ENCODE results near the gene GULP1.

GULP1 gene

DNA sequence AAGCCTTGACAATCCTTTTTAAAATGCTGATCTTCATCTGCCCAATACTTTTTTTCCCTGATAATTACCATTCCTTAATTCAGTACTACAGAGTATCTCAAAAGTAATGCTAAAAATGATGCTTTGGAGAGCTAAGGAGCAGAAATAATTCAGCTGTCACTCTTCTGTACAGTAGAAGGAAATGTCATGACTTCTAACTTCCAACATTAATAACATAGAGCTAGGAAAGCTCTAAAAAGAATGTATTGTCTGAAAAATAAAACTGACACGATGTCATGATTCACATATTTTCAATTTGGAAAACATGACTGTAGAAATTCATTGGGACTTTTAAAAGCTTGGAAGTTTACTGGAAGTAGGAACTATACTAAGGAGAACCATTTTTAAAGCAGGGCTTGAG lies 212.3 kb downstream of the GULP1 start:
- DNase-seq (ENCODE audit: insufficient read length, low spot score) (no peak), FAIRE-seq (no peak)
- TF ChIP-seq, protein P1, sequence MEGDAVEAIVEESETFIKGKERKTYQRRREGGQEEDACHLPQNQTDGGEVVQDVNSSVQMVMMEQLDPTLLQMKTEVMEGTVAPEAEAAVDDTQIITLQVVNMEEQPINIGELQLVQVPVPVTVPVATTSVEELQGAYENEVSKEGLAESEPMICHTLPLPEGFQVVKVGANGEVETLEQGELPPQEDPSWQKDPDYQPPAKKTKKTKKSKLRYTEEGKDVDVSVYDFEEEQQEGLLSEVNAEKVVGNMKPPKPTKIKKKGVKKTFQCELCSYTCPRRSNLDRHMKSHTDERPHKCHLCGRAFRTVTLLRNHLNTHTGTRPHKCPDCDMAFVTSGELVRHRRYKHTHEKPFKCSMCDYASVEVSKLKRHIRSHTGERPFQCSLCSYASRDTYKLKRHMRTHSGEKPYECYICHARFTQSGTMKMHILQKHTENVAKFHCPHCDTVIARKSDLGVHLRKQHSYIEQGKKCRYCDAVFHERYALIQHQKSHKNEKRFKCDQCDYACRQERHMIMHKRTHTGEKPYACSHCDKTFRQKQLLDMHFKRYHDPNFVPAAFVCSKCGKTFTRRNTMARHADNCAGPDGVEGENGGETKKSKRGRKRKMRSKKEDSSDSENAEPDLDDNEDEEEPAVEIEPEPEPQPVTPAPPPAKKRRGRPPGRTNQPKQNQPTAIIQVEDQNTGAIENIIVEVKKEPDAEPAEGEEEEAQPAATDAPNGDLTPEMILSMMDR (IDR thresholded peaks at IDR 0.05; ENCODE audit: insufficient read depth, missing control alignments) = no peak

DNA sequence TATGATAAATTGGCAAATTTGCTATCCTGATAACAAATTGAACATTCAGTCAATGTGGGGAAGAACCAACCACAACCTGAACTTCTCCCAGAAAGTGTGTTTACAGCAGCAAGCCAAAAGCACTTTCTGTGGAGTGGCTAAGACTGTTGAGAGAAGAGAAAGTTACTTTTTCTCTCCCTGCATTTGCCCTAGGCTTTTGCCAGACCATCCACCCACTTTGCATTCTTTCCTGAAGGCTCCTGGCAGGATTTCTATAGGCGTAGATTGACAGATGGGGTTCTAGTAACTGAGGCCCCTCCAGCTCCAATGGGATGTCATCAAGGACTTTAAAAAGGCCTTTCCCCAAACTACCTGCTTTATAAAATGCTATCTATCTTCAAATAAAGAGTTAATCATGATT lies 215.2 kb downstream of the GULP1 start:
- TF ChIP-seq, protein P1 (IDR thresholded peaks at IDR 0.05; ENCODE audit: insufficient read depth, missing control alignments) = no peak
- FAIRE-seq (no peak), DNase-seq (ENCODE audit: insufficient read length, low spot score) (no peak)

DNA sequence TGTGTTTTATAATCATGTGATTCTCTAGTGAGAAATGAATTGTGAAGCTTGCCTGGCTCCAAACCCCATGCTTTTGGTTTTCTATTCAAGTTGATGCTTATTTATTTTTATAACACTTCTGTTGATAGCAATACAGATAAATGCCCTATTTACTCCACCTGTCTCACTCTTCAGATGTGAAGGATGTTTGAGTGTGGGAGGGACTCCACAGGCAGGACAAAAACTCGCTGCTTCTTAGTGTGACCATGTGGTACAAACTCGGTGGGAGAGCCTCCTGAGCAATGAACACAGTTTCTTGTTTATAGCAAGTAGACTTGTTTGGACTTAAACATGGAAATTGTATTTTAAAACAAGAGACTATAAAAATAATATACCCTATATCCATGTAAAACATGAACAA lies 219.7 kb downstream of the GULP1 start:
- TF ChIP-seq, protein P1 (IDR thresholded peaks at IDR 0.05; ENCODE audit: insufficient read depth, missing control alignments) = no peak
- FAIRE-seq (no peak), DNase-seq (ENCODE audit: insufficient read length, low spot score) (no peak)

DNA sequence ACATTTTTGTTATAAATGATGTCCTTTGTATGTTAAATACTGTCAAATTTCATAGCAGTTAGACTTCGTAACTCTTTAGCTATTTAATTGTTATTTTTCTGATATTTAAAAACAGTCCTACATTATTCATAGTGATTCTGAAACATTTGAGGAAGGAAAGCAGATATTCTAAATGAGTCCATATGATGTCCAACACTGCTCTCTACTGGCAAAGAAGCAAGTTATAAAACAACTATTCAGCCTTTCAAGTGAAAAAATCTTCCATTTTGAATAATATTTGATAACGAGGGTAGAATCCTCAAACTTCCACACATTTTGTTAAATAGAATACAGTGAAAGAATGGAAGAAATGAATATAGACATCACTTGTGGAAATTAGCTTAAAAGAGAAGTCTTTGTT lies 220.8 kb downstream of the GULP1 start:
- FAIRE-seq = peak; percentile 72
- TF ChIP-seq, protein P1 (IDR thresholded peaks at IDR 0.05; ENCODE audit: insufficient read depth, missing control alignments) = peak; percentile 74
- DNase-seq (ENCODE audit: insufficient read length, low spot score) = no peak

DNA sequence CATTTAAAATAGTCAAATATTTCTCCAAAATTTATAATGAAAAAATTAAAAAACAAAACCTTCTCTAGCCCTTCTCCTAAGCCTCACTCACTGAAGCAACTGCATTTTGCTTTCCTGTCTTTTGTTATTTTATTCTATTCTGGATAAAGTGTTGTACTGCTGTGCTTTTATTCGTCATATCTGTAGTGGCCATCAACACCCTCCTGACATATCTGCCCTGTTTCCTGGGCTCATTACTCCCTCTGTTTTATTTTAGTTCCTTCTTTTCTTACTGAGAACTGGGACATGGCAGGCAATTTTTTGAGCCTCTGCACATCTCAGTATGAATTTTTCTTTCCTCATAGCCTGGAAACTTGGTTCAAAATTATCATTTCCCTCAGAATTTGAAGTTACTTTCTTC lies 224.2 kb downstream of the GULP1 start:
- DNase-seq (ENCODE audit: insufficient read length, low spot score) = no peak
- no peak for FAIRE-seq
- TF ChIP-seq, protein P1 (IDR thresholded peaks at IDR 0.05; ENCODE audit: insufficient read depth, missing control alignments) = no peak

DNA sequence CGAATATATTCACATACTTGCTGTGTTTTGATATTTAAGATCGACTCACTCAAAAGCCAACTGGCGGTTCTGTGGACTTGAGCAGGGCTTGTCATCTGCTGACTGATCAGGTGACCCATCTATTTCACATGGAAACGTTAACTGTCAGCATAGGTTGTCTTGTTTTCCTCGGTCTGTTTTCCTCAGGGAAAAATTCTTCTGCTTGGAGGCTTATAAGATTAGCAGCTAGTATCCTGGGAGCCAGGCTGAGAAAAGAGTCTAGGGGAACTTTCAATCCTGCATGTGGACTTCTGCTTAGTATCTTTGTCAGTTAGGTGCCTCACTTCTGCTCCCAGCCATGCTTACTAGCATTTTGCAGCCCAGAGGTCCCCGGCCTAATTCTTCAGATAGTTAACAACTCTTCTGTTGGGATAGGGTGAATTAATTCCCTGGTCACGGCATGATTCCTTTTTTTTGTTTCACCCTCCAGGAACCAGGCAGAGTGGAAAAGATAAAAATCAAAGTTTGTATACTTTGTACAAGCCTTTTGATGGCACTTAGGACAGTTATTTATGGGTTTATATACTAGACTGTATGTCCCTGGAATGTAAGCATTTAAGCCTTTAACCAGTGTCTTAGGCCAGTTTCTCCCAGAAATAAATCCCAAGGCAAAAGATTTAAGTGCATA lies 226.0 kb downstream of the GULP1 start:
- no peak for FAIRE-seq
- no peak for DNase-seq (ENCODE audit: insufficient read length, low spot score)
- TF ChIP-seq, protein P1 (IDR thresholded peaks at IDR 0.05; ENCODE audit: insufficient read depth, missing control alignments) = no peak

DNA sequence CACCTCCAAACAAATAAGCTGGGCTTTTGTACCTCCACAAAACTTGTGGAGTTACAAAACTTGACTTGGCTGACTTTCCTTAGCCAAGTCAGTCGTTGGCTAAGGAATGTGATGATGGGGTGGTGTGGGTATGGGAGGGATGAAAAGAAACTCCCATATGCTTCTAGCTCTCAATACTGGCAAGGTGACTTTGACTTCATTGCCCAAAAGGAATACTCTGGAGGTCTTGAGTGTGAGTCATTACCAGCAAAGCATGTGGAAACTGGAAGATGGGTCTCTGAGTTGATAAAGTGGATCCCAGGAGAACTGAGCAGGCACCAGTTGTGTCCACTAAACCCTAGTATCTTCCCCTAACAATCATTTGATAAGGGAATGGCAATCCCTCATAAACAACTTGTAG lies 226.7 kb downstream of the GULP1 start:
- FAIRE-seq (no peak), DNase-seq (ENCODE audit: insufficient read length, low spot score) (no peak)
- TF ChIP-seq, protein P1 (IDR thresholded peaks at IDR 0.05; ENCODE audit: insufficient read depth, missing control alignments) = no peak

Measured in D721Med (cell line).